CD4-positive, CD25-positive, alpha-beta regulatory T cell (primary cell): ENCODE measurements around the gene STAB1. TPM values are rescaled to one million over a fixed set of nuclear protein-coding genes. Genes with fewer than 3 reads are reported as not detected.

ENCODE experiments used
- ATAC-seq, 2 donors: fragments of 150-1000 bp; cut with Tn5 transposase; one replicate each; pipeline ENCODE4 v1.10.0; 2021; ENCODE audit warnings: low read depth in 2 of 2, moderate number of reproducible peaks in 2 of 2, moderate library complexity in 1 of 2
- DNase-seq, 3 donors: peaks; one replicate each; pipeline versions ENCODE4 v3.0.0 to v3.0.0-alpha.2; 2012 to 2022; ENCODE audit warnings: mixed read lengths in 1 of 3
- H3K27ac ChIP-seq: one replicate; pipeline ENCODE4 v1.7.0; 2013; ENCODE audit warnings: mild to moderate bottlenecking, low read length; ENCODE audit not compliant: insufficient read depth, poor library complexity, severe bottlenecking
- H3K27me3 ChIP-seq: one replicate; pipeline ENCODE4 v1.7.0; 2013; ENCODE audit warnings: low read length; ENCODE audit not compliant: control insufficient read depth, insufficient read depth
- H3K36me3 ChIP-seq: one replicate; pipeline ENCODE4 v1.7.0; 2013; ENCODE audit warnings: mild to moderate bottlenecking, low read length, moderate library complexity; ENCODE audit not compliant: control insufficient read depth, insufficient read depth
- H3K4me1 ChIP-seq: 2 replicates; pipeline ENCODE4 v1.7.0; 2013; ENCODE audit warnings: mild to moderate bottlenecking, low read length; ENCODE audit not compliant: insufficient read depth, control insufficient read depth, poor library complexity, severe bottlenecking
- H3K4me3 ChIP-seq: one replicate; pipeline ENCODE4 v1.7.0; 2013; ENCODE audit warnings: low read depth, mild to moderate bottlenecking, low read length, moderate library complexity
- H3K9me3 ChIP-seq, 2 experiments: 1 replicate in 1 of 2; 2 replicates in 1 of 2; pipeline ENCODE4 v1.7.0; 2013; ENCODE audit warnings: low read length in 2 of 2, mild to moderate bottlenecking in 1 of 2, moderate library complexity in 1 of 2; ENCODE audit not compliant: control insufficient read depth in 2 of 2
- H3K27ac Mint-ChIP-seq, 3 donors: one replicate each; pipeline ENCODE4 v1.8.0; 2020 to 2022; ENCODE audit warnings: mild to moderate bottlenecking in 3 of 3, mixed read lengths in 3 of 3, moderate library complexity in 2 of 3
- H3K27me3 Mint-ChIP-seq: one replicate; pipeline ENCODE4 v1.8.0; 2022; ENCODE audit warnings: mild to moderate bottlenecking, mixed read lengths
- H3K36me3 Mint-ChIP-seq: one replicate; pipeline ENCODE4 v1.8.0; 2020; ENCODE audit warnings: mixed read lengths
- H3K4me1 Mint-ChIP-seq, 4 donors: one replicate each; pipeline ENCODE4 v1.8.0; 2020 to 2022; ENCODE audit warnings: mixed read lengths in 4 of 4, mild to moderate bottlenecking in 1 of 4
- H3K4me3 Mint-ChIP-seq, 4 donors: one replicate each; pipeline ENCODE4 v1.8.0; 2020 to 2022; ENCODE audit warnings: mild to moderate bottlenecking in 4 of 4, mixed read lengths in 4 of 4, moderate library complexity in 3 of 4
- H3K9me3 Mint-ChIP-seq, 7 donors: one replicate each; pipeline ENCODE4 v1.8.0; 2020 to 2022; ENCODE audit warnings: mixed read lengths in 7 of 7, mild to moderate bottlenecking in 3 of 7, moderate library complexity in 2 of 7
- polyA plus RNA-seq, 4 donors: library from polyadenylated mRNA; unstranded; fragments of 300-500 nt; fragmentation: Illumina TruSeq; gene quantifications; one replicate each; pipeline ENCODE4 v1.2.3, GENCODE V29; 2021
- total RNA-seq: library from RNA; stranded (reverse); gene quantifications from one replicate; pipeline ENCODE4 v1.2.3, GENCODE V29; 2022

The STAB1 gene
- total and polyA plus RNA-seq, 5 donors from 2014 or later, result 0.42 TPM; not detected in 4

DNA sequence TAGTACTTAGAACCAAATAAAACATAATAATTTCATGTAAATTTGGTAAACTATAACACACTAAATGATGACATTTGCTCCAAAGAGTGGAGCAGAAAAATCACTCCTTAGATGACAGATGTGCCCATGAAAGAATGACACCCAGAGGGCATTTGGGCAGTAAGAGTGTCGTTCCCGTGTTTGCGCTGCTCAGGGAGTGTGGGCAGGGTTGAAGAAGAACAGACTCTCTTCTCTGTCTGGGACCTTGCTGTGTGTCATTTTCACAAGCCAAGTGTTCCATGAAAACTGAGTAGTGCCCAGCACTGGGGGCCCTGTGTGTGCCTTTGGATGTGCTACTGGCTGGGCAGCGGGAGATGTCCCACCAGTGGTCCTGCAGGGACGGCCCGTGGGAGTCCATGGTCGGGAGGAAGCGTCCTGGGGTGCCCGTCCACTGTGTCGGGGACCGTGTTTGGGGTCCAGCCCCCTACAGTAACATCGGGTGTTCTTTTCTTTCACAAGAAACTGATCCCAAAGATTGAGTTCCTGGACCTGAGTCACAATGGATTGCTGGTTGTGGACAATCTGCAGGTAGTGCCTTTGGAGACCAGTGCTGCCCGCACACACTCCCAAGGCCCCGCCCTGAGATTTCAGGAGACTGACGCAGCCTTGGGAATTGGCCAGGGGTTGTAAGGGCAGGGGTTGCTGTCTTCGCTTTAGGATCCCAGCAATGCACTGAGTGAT is 17.9 kb upstream of the STAB1 start:
- Mint-ChIP-seq H3K36me3 (peaks cover 15% of the 10 kb centered on the region), H3K9me3 (no peaks in the 10 kb centered on the region), H3K4me3 (no peak overlapping the region)

DNA sequence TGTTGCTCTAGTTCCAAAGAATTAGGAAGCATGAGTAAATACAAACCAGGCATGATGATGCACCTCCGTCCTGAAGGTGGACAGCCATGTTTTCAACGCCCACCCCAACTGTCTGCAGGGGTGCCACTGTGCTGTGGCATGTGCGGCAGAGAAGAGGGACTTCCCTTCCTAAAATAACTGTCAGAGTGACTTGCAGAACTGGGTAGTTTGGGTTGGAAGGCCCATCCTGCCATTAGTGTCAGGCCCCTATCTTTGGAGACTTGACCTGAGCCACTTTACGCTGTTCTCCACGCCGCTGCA is 17.4 kb upstream of the STAB1 start:
- Histone ChIP-seq H3K36me3 (peaks cover 84% of the 10 kb centered on the region), H3K27me3 (no peaks in the 10 kb centered on the region), H3K9me3 (no peaks in the 10 kb centered on the region), H3K27ac (no peak overlapping the region), H3K4me3 (no peak overlapping the region), H3K4me1 (no peaks in the 10 kb centered on the region)
- Mint-ChIP-seq H3K36me3 (peaks cover 14% of the 10 kb centered on the region), H3K27ac (no peak overlapping the region), H3K4me3 (no peak overlapping the region), H3K9me3 (no peaks in the 10 kb centered on the region), H3K4me1 (no peaks in the 10 kb centered on the region), H3K27me3 (no peaks in the 10 kb centered on the region)
- DNase-seq (no peak), ATAC-seq (no peak)

More for the DNA sequence above, 17.9 kb upstream of the STAB1 start:
- Histone ChIP-seq H3K4me3 (no peak overlapping the region), H3K27ac (no peak overlapping the region), H3K27me3 (no peaks in the 10 kb centered on the region), H3K4me1 (no peaks in the 10 kb centered on the region), H3K9me3 (no peaks in the 10 kb centered on the region), H3K36me3 (peaks cover 89% of the 10 kb centered on the region)
- H3K27me3 Mint-ChIP-seq, result no peaks in the 10 kb centered on the region
- ATAC-seq, result no peak
- H3K27ac Mint-ChIP-seq, result no peak overlapping the region
- no peaks in the 10 kb centered on the region for H3K4me1 Mint-ChIP-seq
- no peak for DNase-seq

DNA sequence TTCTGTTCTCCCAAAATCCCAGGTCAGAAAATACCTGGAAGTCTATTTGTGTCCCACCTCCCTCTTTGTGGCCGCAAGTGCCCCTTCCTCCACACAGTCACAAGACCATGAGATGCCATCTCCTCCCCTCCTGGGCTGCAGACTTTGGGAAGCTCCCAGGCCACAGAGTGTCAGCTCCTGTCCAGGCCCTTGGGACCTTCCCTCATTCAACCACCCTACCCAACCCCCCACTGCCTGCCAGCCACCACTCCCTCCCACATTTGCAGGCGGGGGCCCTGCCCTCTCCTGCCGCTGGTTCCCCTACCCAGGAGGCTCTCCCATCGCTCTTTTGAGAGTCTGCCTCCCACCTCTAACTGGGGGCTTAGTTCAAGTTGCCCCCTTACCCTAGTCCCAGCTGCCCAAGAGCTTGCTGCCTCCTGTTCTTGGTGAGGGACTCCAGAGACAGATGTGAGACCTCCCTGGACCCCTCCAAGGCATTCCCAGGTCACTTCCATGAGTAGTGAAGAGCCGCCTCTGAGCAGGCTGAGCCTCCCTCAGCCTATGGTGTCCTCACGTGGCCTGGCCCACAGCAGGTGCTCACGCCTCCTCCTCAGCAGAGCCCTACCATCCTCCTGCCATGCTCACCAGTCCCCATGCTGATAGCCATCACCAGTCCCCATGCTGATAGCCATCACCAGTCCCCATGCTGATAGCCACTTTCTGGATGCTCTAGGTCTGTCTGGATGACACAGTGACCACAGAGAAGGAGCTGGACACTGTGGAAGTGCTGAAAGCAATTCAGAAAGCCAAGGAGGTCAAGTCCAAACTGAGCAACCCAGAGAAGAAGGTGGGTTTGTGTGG is 15.9 kb upstream of the STAB1 start:
- Mint-ChIP-seq H3K9me3 (no peaks in the 10 kb centered on the region), H3K36me3 (peaks cover 15% of the 10 kb centered on the region), H3K4me1 (no peaks in the 10 kb centered on the region)

DNA sequence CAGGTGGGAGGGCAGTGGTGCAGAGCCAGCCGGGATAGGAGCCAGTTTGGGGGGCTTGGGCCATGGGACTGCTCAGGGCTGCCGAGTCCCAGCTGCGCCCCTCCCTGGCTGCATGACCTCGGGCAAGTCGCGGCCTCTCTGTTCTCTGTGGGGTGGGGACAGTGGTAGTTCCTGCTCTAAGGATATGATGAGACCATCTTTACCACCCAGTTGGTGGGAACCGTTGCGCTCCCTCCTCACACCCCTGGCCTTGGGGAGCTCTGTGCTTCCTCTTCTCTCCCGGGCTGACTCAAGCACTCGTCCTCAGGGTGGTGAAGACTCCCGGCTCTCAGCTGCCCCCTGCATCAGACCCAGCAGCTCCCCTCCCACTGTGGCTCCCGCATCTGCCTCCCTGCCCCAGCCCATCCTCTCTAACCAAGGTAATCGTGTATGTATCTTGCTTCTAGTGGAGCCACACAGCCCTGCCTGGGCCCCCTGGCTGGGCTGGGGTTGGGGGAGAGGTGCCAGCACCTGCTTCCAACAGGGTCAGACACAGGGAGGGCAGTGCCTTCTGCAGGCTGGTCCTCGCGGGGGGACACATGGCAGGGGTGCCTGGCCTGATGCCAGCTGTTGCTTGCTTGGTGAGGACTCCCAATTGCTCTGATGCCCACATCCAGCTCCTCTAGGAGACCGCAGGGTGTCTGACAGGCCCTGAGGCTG is 15.1 kb upstream of the STAB1 start:
- no peak for DNase-seq
- H3K4me3 ChIP-seq, result no peak overlapping the region
- no peaks in the 10 kb centered on the region for H3K27me3 ChIP-seq
- H3K36me3 ChIP-seq, result peaks cover 66% of the 10 kb centered on the region
- no peaks in the 10 kb centered on the region for H3K9me3 Mint-ChIP-seq
- no peaks in the 10 kb centered on the region for H3K4me1 ChIP-seq
- no peak for ATAC-seq
- no peak overlapping the region for H3K27ac Mint-ChIP-seq
- no peaks in the 10 kb centered on the region for H3K4me1 Mint-ChIP-seq
- no peak overlapping the region for H3K27ac ChIP-seq
- no peak overlapping the region for H3K4me3 Mint-ChIP-seq
- peaks cover 16% of the 10 kb centered on the region for H3K36me3 Mint-ChIP-seq
- no peaks in the 10 kb centered on the region for H3K27me3 Mint-ChIP-seq
- no peaks in the 10 kb centered on the region for H3K9me3 ChIP-seq

More for the DNA sequence above, 15.9 kb upstream of the STAB1 start:
- H3K27me3 Mint-ChIP-seq, result no peaks in the 10 kb centered on the region
- ATAC-seq (no peak), DNase-seq (no peak)
- Histone ChIP-seq H3K4me1 (no peaks in the 10 kb centered on the region), H3K27ac (no peak overlapping the region), H3K4me3 (no peak overlapping the region), H3K27me3 (no peaks in the 10 kb centered on the region), H3K36me3 (peaks cover 71% of the 10 kb centered on the region), H3K9me3 (no peaks in the 10 kb centered on the region)
- no peak overlapping the region for H3K4me3 Mint-ChIP-seq
- no peak overlapping the region for H3K27ac Mint-ChIP-seq

DNA sequence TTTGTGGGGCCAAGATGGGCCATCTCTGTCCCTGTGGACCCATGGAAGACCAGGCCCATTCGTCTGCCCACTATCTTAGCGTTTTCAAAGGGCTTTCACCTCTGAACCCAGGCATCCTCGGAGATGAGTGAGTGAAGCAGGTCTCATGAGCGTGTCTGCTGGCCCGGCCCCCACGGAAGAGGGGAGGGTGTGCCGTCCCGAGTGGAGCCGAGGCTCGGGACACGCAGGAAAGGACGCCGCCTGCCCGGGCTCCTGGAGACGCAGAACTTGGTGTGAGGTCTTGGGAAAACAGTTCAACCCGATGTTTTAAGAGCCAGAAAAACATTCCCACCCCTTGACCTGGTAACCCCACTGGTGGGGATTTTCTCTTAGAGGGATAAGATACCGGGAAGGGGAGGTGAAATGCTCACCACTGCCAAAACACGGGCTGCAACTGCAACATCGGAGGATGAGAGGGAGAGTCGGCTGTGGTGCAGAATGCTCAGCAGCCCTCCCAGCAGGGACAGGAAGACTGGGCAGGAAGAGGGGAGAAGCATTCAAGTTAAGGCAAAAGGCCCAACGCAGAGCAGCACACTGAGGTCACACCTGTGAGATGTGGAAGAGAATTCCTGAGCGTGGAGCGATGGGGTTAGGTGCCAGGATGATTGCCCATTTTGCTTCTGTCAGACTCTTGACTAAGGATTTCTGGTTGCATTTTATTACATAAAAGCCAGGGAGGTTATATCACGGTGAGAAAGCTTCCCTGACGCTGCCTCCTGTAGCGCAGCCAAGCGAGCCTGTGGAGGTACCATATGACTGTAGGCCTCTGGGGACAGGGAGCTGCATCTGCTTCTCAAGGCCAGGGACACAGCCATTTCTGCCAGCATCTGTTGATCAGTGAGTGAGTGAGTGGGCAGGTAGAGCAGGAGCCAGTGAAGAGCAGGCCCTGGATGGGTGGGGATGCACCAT is 14.1 kb upstream of the STAB1 start:
- Histone ChIP-seq H3K36me3 (peaks cover 66% of the 10 kb centered on the region), H3K27me3 (no peaks in the 10 kb centered on the region), H3K4me1 (no peaks in the 10 kb centered on the region), H3K4me3 (no peak overlapping the region), H3K9me3 (no peaks in the 10 kb centered on the region), H3K27ac (no peak overlapping the region)
- H3K4me1 Mint-ChIP-seq, result no peaks in the 10 kb centered on the region
- H3K36me3 Mint-ChIP-seq, result peaks cover 19% of the 10 kb centered on the region
- H3K9me3 Mint-ChIP-seq, result no peaks in the 10 kb centered on the region
- no peak for DNase-seq
- H3K4me3 Mint-ChIP-seq, result no peak overlapping the region
- no peak overlapping the region for H3K27ac Mint-ChIP-seq
- H3K27me3 Mint-ChIP-seq, result no peaks in the 10 kb centered on the region
- ATAC-seq, result no peak

DNA sequence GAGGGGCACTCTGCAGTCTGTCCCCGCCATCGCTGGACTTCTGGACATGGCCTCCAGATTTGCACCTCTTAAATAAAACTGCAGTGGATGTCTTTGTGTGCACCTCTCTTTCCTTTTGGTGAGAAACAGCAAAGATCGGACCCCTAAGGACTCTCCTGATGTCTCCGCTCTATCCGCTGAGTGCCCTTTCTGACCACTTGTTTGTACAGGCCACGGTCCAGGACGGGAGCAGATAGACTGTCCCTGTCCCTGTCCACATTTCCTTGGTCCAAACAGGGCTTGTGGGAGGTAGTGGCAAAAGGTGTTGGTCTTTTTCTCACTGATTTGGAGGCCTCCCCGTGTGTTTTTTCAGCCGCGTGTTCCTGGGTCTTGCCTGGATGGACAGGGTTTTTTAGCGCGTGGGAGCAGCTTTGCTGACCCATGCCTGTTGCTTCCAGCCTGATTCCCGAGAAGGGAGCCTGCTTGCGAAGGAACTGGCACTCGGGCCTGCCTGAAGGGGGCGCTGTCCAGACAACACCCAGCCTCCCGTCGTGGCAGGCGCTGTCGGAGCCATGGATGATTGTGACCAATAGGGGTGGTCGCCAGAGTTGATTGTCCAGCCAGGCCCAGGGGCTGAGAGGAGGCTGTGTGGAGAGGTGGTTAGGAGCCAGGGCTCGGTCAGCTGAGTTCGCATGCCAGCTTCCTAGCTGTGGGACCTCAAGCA is 13.2 kb upstream of the STAB1 start:
- Histone ChIP-seq H3K9me3 (no peaks in the 10 kb centered on the region), H3K4me1 (no peaks in the 10 kb centered on the region), H3K27ac (no peak overlapping the region), H3K27me3 (no peaks in the 10 kb centered on the region), H3K36me3 (peaks cover 62% of the 10 kb centered on the region), H3K4me3 (no peak overlapping the region)
- Mint-ChIP-seq H3K4me1 (no peaks in the 10 kb centered on the region), H3K27me3 (no peaks in the 10 kb centered on the region), H3K4me3 (no peak overlapping the region), H3K36me3 (peaks cover 19% of the 10 kb centered on the region), H3K27ac (peak overlapping the region in 1 of 3 donors; percentile 56), H3K9me3 (no peaks in the 10 kb centered on the region)
- ATAC-seq (no peak), DNase-seq (no peak)

DNA sequence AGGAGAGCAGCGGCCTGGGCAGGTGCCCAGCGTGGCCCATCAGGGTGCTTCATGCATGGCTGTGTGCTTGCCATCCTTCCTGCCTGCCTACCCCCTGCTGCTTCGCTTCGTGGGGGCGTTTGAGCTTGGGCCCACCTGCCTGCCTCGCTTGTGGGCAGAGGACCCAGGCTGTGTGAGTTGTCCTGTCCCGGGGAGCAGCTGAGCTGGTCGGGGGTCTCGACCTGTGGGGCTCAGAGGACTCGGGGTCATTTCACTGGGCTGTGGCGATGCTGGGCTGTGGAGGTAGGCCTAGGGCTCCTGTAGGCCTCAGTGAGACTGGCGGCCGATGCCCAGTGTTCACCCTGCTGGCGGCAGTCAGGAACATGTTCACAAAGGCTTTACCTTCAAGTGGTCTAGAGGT is 12.1 kb upstream of the STAB1 start:
- H3K36me3 ChIP-seq, result peaks cover 58% of the 10 kb centered on the region
- Mint-ChIP-seq H3K4me3 (no peak overlapping the region), H3K9me3 (no peaks in the 10 kb centered on the region), H3K36me3 (peaks cover 20% of the 10 kb centered on the region), H3K4me1 (no peaks in the 10 kb centered on the region), H3K27me3 (no peaks in the 10 kb centered on the region), H3K27ac (peak overlapping the region in 1 of 3 donors; percentile 29)
- H3K27me3 ChIP-seq, result no peaks in the 10 kb centered on the region
- no peak for DNase-seq
- H3K4me1 ChIP-seq, result no peaks in the 10 kb centered on the region
- ATAC-seq, result no peak
- H3K27ac ChIP-seq, result no peak overlapping the region
- H3K4me3 ChIP-seq, result no peak overlapping the region
- no peaks in the 10 kb centered on the region for H3K9me3 ChIP-seq
